H9 (cell line): Measurements from ENCODE around the gene ATXN10. TPM values are rescaled to one million over a fixed set of nuclear protein-coding genes. Genes with fewer than 3 reads are reported as not detected.

Experiments used
- DNase-seq: peaks from one replicate; pipeline ENCODE4 v3.0.0-alpha.2; 2017
- H2AFZ ChIP-seq: one replicate; pipeline ENCODE4 v1.6.1; 2013; ENCODE audit warnings: mild to moderate bottlenecking, low read length, control low read depth, moderate library complexity
- H2AK5ac ChIP-seq: 2 replicates; pipeline ENCODE4 v1.6.1; 2013; ENCODE audit warnings: low read length, control low read depth, mixed read lengths; ENCODE audit not compliant: insufficient read length
- H2BK120ac ChIP-seq: one replicate; pipeline ENCODE4 v1.6.1; 2013; ENCODE audit warnings: low read depth, mild to moderate bottlenecking, low read length, control low read depth, inconsistent platforms; ENCODE audit not compliant: poor library complexity, severe bottlenecking
- H2BK12ac ChIP-seq: 2 replicates; pipeline ENCODE4 v1.6.1; 2013; ENCODE audit warnings: low read length, control low read depth, mixed read lengths, low read depth; ENCODE audit not compliant: insufficient read length
- H2BK15ac ChIP-seq: 2 replicates; pipeline ENCODE4 v1.6.1; 2013; ENCODE audit warnings: low read depth, low read length, control low read depth
- H2BK20ac ChIP-seq: one replicate; pipeline ENCODE4 v1.6.1; 2013; ENCODE audit warnings: low read depth, mild to moderate bottlenecking, low read length, control low read depth, inconsistent platforms; ENCODE audit not compliant: poor library complexity, severe bottlenecking
- H2BK5ac ChIP-seq: 2 replicates; pipeline ENCODE4 v1.6.1; 2013; ENCODE audit warnings: low read length, control low read depth, mixed read lengths; ENCODE audit not compliant: insufficient read length
- H3K14ac ChIP-seq: 2 replicates; pipeline ENCODE4 v1.6.1; 2013; ENCODE audit warnings: low read length, control low read depth; ENCODE audit not compliant: insufficient read depth
- H3K18ac ChIP-seq: 2 replicates; pipeline ENCODE4 v1.6.1; 2013; ENCODE audit warnings: low read depth, mild to moderate bottlenecking, mixed read lengths, low read length, control low read depth; ENCODE audit not compliant: insufficient read length
- H3K23ac ChIP-seq: 2 replicates; pipeline ENCODE4 v1.6.1; 2013; ENCODE audit warnings: low read length, control low read depth, mixed read lengths, low read depth; ENCODE audit not compliant: insufficient read length
- H3K23me2 ChIP-seq: 2 replicates; pipeline ENCODE4 v1.6.1; 2013; ENCODE audit warnings: low read depth, mild to moderate bottlenecking, mixed read lengths, low read length, control low read depth; ENCODE audit not compliant: insufficient read length, poor library complexity, severe bottlenecking
- H3K27ac ChIP-seq: 2 replicates; pipeline ENCODE4 v1.5.1; 2013; ENCODE audit warnings: low read length, control low read depth, mixed read lengths, low read depth; ENCODE audit not compliant: insufficient read length
- H3K27me3 ChIP-seq: 2 replicates; pipeline ENCODE4 v1.6.1; 2013; ENCODE audit warnings: low read length, control low read depth, inconsistent platforms; ENCODE audit not compliant: insufficient read depth
- H3K4ac ChIP-seq: 2 replicates; pipeline ENCODE4 v1.6.1; 2013; ENCODE audit warnings: low read depth, mild to moderate bottlenecking, control low read depth, inconsistent platforms, low read length, moderate library complexity
- H3K4me1 ChIP-seq: 2 replicates; pipeline ENCODE4 v1.6.1; 2013; ENCODE audit warnings: low read length, control low read depth, inconsistent platforms; ENCODE audit not compliant: insufficient read depth
- H3K4me2 ChIP-seq: 2 replicates; pipeline ENCODE4 v1.6.1; 2013; ENCODE audit warnings: low read length, control low read depth, mixed read lengths; ENCODE audit not compliant: insufficient read length, insufficient read depth
- H3K56ac ChIP-seq: 2 replicates; pipeline ENCODE4 v1.6.1; 2013; ENCODE audit warnings: low read depth, mild to moderate bottlenecking, mixed read lengths, low read length, control low read depth; ENCODE audit not compliant: insufficient read length
- H3K79me1 ChIP-seq: 2 replicates; pipeline ENCODE4 v1.6.1; 2013; ENCODE audit warnings: low read depth, mild to moderate bottlenecking, moderate library complexity, low read length, control low read depth, inconsistent platforms; ENCODE audit not compliant: insufficient read depth, poor library complexity, severe bottlenecking
- H3K79me2 ChIP-seq: 2 replicates; pipeline ENCODE4 v1.6.1; 2013; ENCODE audit warnings: low read length, control low read depth, inconsistent platforms; ENCODE audit not compliant: insufficient read depth
- H3K9ac ChIP-seq: 2 replicates; pipeline ENCODE4 v1.6.1; 2013; ENCODE audit warnings: low read length, control low read depth, mixed read lengths; ENCODE audit not compliant: insufficient read length; ENCODE audit errors: extremely low read depth
- H3K9me3 ChIP-seq: one replicate; pipeline ENCODE4 v1.6.1; 2013; ENCODE audit warnings: low read depth, low read length, inconsistent platforms; ENCODE audit not compliant: control insufficient read depth
- H3T11ph ChIP-seq: one replicate; pipeline ENCODE4 v1.6.1; 2013; ENCODE audit warnings: mild to moderate bottlenecking, low read length, control low read depth, inconsistent platforms
- H4K20me1 ChIP-seq: one replicate; pipeline ENCODE4 v1.6.1; 2013; ENCODE audit not compliant: control insufficient read depth, insufficient read length, insufficient read depth
- H4K5ac ChIP-seq: 2 replicates; pipeline ENCODE4 v1.6.1; 2013; ENCODE audit warnings: low read depth, mild to moderate bottlenecking, mixed read lengths, low read length, control low read depth; ENCODE audit not compliant: insufficient read length
- H4K8ac ChIP-seq: replicated peaks from 2 replicates; pipeline ENCODE4 v1.6.1; 2013; ENCODE audit warnings: low read length, control low read depth, mixed read lengths, low read depth; ENCODE audit not compliant: insufficient read length
- H4K91ac ChIP-seq: 2 replicates; pipeline ENCODE4 v1.6.1; 2013; ENCODE audit warnings: low read depth, mild to moderate bottlenecking, moderate library complexity, mixed read lengths, low read length, control low read depth; ENCODE audit not compliant: insufficient read length
- H3K27ac Mint-ChIP-seq, 3 experiments: 2 replicates in 2 of 3; 3 replicates in 1 of 3; pipeline ENCODE4 v1.8.0; 2020 to 2021; ENCODE audit warnings: mixed read lengths in 3 of 3, mild to moderate bottlenecking in 1 of 3, moderate library complexity in 1 of 3
- H3K27me3 Mint-ChIP-seq: 2 replicates; pipeline ENCODE4 v1.8.0; 2021; ENCODE audit warnings: low read depth, mild to moderate bottlenecking, moderate library complexity, mixed read lengths
- H3K36me3 Mint-ChIP-seq, 3 experiments: 2 replicates in 2 of 3; 3 replicates in 1 of 3; pipeline ENCODE4 v1.8.0; 2020 to 2021; ENCODE audit warnings: low read depth in 3 of 3, mixed read lengths in 3 of 3; ENCODE audit not compliant: insufficient read depth in 1 of 3
- H3K4me1 Mint-ChIP-seq, 2 experiments: 2 replicates each; pipeline ENCODE4 v1.8.0; 2020; ENCODE audit warnings: mixed read lengths in 2 of 2
- H3K4me3 Mint-ChIP-seq, 2 experiments: 2 replicates in 1 of 2; 3 replicates in 1 of 2; pipeline ENCODE4 v1.8.0; 2020 to 2021; ENCODE audit warnings: mild to moderate bottlenecking in 2 of 2, mixed read lengths in 2 of 2, moderate library complexity in 1 of 2
- H3K9me3 Mint-ChIP-seq, 2 experiments: 2 replicates in 1 of 2; 3 replicates in 1 of 2; pipeline ENCODE4 v1.8.0; 2020; ENCODE audit warnings: mild to moderate bottlenecking in 2 of 2, mixed read lengths in 2 of 2, moderate library complexity in 1 of 2
- CTCF ChIP-seq: fragments of 200-600 bp; sonication (generic); conservative IDR thresholded peaks from 3 replicates; pipeline ENCODE4 v1.8.0; 2021; ENCODE audit warnings: antibody characterized with exemption, mild to moderate bottlenecking
- WGBS: extraction: QIAGEN DNeasy Blood & Tissue Kit; methylation state at CpG from one replicate; pipeline ENCODE4 v1.1.7; 2013; ENCODE audit warnings: missing lambda C conversion rate, low lambda C conversion rate, mixed read lengths; ENCODE audit not compliant: insufficient read length; ENCODE audit errors: extremely low coverage; 5-methylcytosine and 5-hydroxymethylcytosine counted together
- total RNA-seq: library from RNA; stranded (reverse); gene quantifications from 2 replicates; pipeline ENCODE4 v1.2.1, GENCODE V29; 2021

The ATXN10 gene
- total RNA-seq, 1 experiment from 2014 or later = 210 TPM

- Histone ChIP-seq H2BK20ac (no peak overlapping the region), H2BK5ac (no peak overlapping the region), H2BK120ac (no peak overlapping the region), H3K4me1 (no peaks in the 10 kb centered on the region), H3K9me3 (no peaks in the 10 kb centered on the region), H2BK12ac (no peak overlapping the region), H3K18ac (no peak overlapping the region), H4K5ac (no peak overlapping the region), H3K14ac (no peak overlapping the region), H3T11ph (no peak overlapping the region), H3K4me2 (no peak overlapping the region), H3K79me2 (no peaks in the 10 kb centered on the region), H2AK5ac (no peak overlapping the region), H3K4ac (no peak overlapping the region), H4K8ac (no peak overlapping the region), H3K56ac (no peak overlapping the region), H3K79me1 (no peaks in the 10 kb centered on the region), H3K23ac (no peak overlapping the region), H4K20me1 (no peaks in the 10 kb centered on the region), H2BK15ac (no peak overlapping the region), H3K27me3 (peaks cover 4% of the 10 kb centered on the region; the same call in 1 of the 2 replicates), H4K91ac (no peak overlapping the region), H2AFZ (no peak overlapping the region), H3K9ac (no peak overlapping the region), H3K23me2 (no peaks in the 10 kb centered on the region), H3K27ac (no peak overlapping the region)
- Mint-ChIP-seq H3K27ac (no peak overlapping the region; a peak in 1 of 7 replicates), H3K4me1 (peaks cover 7 to 15% of the 10 kb centered on the region in 2 experiments), H3K9me3 (no peaks in the 10 kb centered on the region; a peak in 1 of 5 replicates), H3K27me3 (peaks cover 37% of the 10 kb centered on the region), H3K36me3 (peaks cover under 1 to 7% (median 5%) of the 10 kb centered on the region in 3 experiments; a peak in 4 of 7 replicates), H3K4me3 (no peak overlapping the region)
- TF ChIP-seq CTCF = no peak
- no peak for DNase-seq
- no CpG with 5 or more reads among the region's 18 CpGs for WGBS
These were observed 188.6 kb downstream of the ATXN10 start for GRCh38 chr22:45860201-45860600.
